ENCODE measurements around the gene IL31RA. TPM values are rescaled to one million over a fixed set of nuclear protein-coding genes. Genes with fewer than 3 reads are reported as not detected.
"Not testable (repeated sequence)": the region's sequence is repeated elsewhere in the genome, so short reads cannot be mapped to it uniquely, and the experiment has no call there.

The IL31RA gene
- polyA plus RNA-seq (2012; ENCODE audit: insufficient read depth, insufficient read length, low read depth) = not detected

- H3K9me3 ChIP-seq = no peaks in the 10 kb centered on the region
- no peaks in the 10 kb centered on the region for H3K4me1 ChIP-seq
- DNase-seq = no peak
- no peak within 1 kb of the TSS for H3K4me3 ChIP-seq (ENCODE audit: low read depth, low read length)
- peaks cover 34% of the 10 kb centered on the region for H3K27me3 ChIP-seq
- H3K36me3 ChIP-seq = no peaks in the 10 kb centered on the region
- TF ChIP-seq, protein P1, sequence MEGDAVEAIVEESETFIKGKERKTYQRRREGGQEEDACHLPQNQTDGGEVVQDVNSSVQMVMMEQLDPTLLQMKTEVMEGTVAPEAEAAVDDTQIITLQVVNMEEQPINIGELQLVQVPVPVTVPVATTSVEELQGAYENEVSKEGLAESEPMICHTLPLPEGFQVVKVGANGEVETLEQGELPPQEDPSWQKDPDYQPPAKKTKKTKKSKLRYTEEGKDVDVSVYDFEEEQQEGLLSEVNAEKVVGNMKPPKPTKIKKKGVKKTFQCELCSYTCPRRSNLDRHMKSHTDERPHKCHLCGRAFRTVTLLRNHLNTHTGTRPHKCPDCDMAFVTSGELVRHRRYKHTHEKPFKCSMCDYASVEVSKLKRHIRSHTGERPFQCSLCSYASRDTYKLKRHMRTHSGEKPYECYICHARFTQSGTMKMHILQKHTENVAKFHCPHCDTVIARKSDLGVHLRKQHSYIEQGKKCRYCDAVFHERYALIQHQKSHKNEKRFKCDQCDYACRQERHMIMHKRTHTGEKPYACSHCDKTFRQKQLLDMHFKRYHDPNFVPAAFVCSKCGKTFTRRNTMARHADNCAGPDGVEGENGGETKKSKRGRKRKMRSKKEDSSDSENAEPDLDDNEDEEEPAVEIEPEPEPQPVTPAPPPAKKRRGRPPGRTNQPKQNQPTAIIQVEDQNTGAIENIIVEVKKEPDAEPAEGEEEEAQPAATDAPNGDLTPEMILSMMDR (IDR thresholded peaks at IDR 0.05; ENCODE audit: low read depth, low read length) = no peak
Measured at GRCh38 chr5:55850839-55851674, at the start of gene IL31RA. Gene IL31RA (plus strand): TSS chr5:55851357. CDS start chr5:55851571, 214 bp downstream.

GRCh38 chr5:55808814-55809213, 42.3 kb upstream of the IL31RA start:
- DNase-seq; H3K4me1 ChIP-seq; H3K9me3 ChIP-seq; H3K36me3 ChIP-seq; H3K4me3 ChIP-seq (ENCODE audit: low read depth, low read length): not testable (repeated sequence)
- H3K27me3 ChIP-seq = peaks cover 12% of the 10 kb centered on the region

DNA sequence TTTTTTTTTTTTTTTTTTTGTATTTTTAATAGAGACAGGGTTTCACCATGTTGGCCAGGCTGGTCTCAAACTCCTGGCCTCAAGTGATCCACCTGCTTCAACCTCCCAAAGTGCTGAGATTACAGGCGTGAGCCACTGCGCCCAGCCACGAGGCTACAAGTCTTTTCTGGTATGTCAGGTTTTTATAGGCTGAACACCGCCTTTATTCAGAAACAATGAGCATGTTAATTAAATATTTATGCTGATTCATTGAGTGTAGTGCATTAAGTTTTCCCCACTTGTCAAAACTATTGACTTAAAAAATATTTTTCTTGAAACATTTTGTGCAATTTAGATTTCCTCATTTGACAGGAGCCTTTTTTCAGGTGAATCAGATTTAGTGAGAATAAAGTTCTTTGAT, 35.2 kb upstream of the IL31RA start:
- H3K4me3 ChIP-seq (ENCODE audit: low read depth, low read length); H3K36me3 ChIP-seq: not testable (repeated sequence)
- H3K27me3 ChIP-seq = peaks cover 46% of the 10 kb centered on the region

DNA sequence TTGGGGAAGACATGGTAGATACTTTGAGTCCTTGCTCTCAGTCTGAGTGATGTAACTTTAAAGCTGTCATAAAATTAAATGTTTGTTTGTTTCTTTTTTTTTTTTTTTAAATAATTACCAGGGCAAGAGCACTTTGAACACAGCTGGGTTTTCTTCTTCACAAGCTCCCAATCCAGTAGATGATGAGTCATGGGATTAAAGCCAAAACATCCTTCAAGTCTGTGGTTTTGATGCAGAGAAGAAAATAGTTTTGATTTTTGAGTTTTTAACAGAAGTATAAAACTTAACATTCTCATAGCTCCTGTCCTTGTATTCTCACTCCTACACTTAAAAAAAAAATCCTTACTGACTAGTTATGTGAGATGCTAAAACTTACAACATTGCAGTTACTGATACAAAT, 34.8 kb upstream of the IL31RA start:
- no peak for DNase-seq
- Histone ChIP-seq H3K27me3 (peaks cover 50% of the 10 kb centered on the region), H3K9me3 (no peaks in the 10 kb centered on the region), H3K4me1 (no peaks in the 10 kb centered on the region), H3K36me3 (no peaks in the 10 kb centered on the region), H3K4me3 (ENCODE audit: low read depth, low read length) (no peak overlapping the region)
- TF ChIP-seq, protein P1 (IDR thresholded peaks at IDR 0.05; ENCODE audit: low read depth, low read length) = no peak

More for the DNA sequence above, 35.2 kb upstream of the IL31RA start:
- DNase-seq, H3K4me1 ChIP-seq, H3K9me3 ChIP-seq: not testable (repeated sequence)

DNA sequence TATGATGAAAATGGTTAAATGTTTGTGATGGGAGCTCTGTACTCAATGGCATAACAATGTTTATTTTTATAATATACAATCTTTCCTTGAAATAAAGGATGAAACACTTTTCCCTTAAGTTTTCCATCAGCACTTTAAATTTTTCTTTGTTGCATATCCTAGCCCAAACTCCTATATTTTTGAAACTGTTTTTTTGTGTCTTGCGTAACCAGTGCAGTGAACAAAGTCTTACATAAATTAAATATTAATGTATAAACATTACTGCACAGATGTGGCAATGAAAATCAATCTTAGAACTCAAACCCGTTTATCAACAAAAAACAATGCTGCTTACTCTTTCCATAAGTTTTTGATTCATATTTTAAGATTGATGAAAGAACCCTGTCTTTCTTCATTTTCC, 34.1 kb upstream of the IL31RA start:
- no peaks in the 10 kb centered on the region for H3K36me3 ChIP-seq
- DNase-seq = no peak
- no peaks in the 10 kb centered on the region for H3K4me1 ChIP-seq
- H3K9me3 ChIP-seq = no peaks in the 10 kb centered on the region
- no peak overlapping the region for H3K4me3 ChIP-seq (ENCODE audit: low read depth, low read length)
- TF ChIP-seq, protein P1 (IDR thresholded peaks at IDR 0.05; ENCODE audit: low read depth, low read length) = no peak
- peaks cover 57% of the 10 kb centered on the region for H3K27me3 ChIP-seq

DNA sequence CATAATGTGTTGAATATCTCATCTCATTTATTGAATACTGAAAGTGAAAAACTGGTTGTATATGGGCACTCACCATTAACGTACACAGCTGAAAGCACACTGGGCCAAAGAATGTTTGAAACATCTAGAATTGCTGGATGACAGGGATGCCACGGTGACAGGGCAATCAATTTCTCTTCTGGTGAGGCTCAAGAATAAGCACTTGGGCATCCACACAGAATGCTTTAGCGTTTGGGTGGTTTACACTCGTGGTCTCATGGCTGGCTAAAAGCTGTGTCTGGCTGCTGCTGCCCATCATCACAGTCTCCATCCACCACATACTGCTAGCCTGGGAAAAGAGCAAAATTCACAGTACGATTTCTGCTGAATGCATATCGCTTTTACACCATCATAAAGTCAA, 30.7 kb upstream of the IL31RA start:
- no peaks in the 10 kb centered on the region for H3K9me3 ChIP-seq
- H3K27me3 ChIP-seq = peaks cover 66% of the 10 kb centered on the region
- H3K4me3 ChIP-seq (ENCODE audit: low read depth, low read length) = no peak overlapping the region
- TF ChIP-seq, protein P1 (IDR thresholded peaks at IDR 0.05; ENCODE audit: low read depth, low read length) = no peak
- no peaks in the 10 kb centered on the region for H3K4me1 ChIP-seq
- H3K36me3 ChIP-seq = no peaks in the 10 kb centered on the region
- DNase-seq = no peak

DNA sequence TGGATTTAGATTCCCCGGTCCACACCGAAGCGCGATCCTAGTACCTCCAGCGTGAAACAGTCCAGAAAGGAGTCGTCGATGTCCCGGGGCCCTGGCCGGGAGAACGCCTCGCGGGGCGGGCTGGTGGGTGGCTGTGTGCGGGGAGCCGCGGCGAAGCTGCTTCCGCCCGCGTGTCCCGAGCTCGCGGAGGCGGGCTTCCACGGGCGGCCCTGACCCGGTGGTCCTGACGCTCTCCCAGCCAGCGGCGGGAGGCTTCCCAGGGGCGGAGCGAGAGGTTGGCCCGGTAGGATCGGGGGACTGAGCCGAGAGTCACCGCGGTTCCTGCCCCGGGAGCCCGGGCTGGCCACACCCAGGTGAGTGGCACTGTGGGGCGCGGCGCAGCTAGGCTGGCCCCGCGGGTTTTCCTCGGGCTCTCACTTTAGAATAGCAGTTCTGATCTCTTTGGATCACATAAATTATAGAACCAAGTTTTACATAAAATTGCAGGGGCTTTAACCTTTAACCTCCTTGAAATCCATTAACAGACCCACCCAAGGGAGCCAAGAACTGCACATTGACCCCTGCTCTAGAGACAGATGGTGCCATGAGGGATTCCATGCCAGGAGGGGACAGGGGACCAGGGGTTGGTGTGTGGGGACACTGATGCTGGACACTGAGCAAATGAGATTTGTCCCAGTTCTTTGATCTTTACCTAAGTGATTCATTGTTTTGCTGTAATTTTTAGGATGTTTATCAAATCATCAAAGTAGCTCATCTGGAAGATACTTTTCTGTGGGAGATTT, 29.2 kb upstream of the IL31RA start:
- TF ChIP-seq, protein P1 (IDR thresholded peaks at IDR 0.05; ENCODE audit: low read depth, low read length) = no peak
- H3K4me3 ChIP-seq (ENCODE audit: low read depth, low read length) = no peak overlapping the region
- no peaks in the 10 kb centered on the region for H3K36me3 ChIP-seq
- H3K27me3 ChIP-seq = peaks cover 65% of the 10 kb centered on the region
- H3K9me3 ChIP-seq = no peaks in the 10 kb centered on the region
- H3K4me1 ChIP-seq = no peaks in the 10 kb centered on the region
- peak; percentile 21 for DNase-seq
